AG09319 (cell line): ENCODE results near the gene SCAF11.

Source experiments
- DNase-seq: peaks from one replicate; pipeline ENCODE4 v3.0.0-alpha.2; 2010; ENCODE audit warnings: low read depth; ENCODE audit errors: extremely low read depth
- CTCF ChIP-seq: IDR thresholded peaks from 2 replicates; pipeline ENCODE4 v1.5.1; 2011; ENCODE audit warnings: low read depth, mild to moderate bottlenecking, inconsistent platforms, low read length, moderate library complexity

Gene SCAF11

GRCh38 chr12:45988264-45988663, 2.1 kb downstream of the SCAF11 start:
- DNase-seq: no peak
- no peak for TF ChIP-seq CTCF

GRCh38 chr12:45987340-45987727, 3.0 kb downstream of the SCAF11 start:
- DNase-seq: no peak
- no peak for TF ChIP-seq CTCF

GRCh38 chr12:45986641-45987339, 3.6 kb downstream of the SCAF11 start:
- no peak for DNase-seq
- no peak for TF ChIP-seq CTCF

GRCh38 chr12:45981075-45981837, 9.1 kb downstream of the SCAF11 start:
- TF ChIP-seq CTCF: no peak
- no peak for DNase-seq

- TF ChIP-seq CTCF: no peak
Measured at GRCh38 chr12:45980540-45980939, 9.8 kb downstream of the SCAF11 start.

GRCh38 chr12:45978108-45978507, 12.3 kb downstream of the SCAF11 start:
- TF ChIP-seq CTCF: no peak
- no peak for DNase-seq

More at GRCh38 chr12:45980540-45980939, 9.8 kb downstream of the SCAF11 start:
- DNase-seq: no peak

- TF ChIP-seq CTCF: no peak
- no peak for DNase-seq
Measured at GRCh38 chr12:45977620-45978019, 12.8 kb downstream of the SCAF11 start.
